Neutrophil (primary cell): Measurements from ENCODE around the gene THAP11.

ENCODE experiments used
- H3K27ac ChIP-seq: fragments of 200-600 bp; sonication (generic); 2 replicates; pipeline ENCODE4 v1.5.1; 2016; ENCODE audit warnings: mild to moderate bottlenecking, moderate library complexity
- H3K27me3 ChIP-seq: fragments of 200-600 bp; sonication (generic); 2 replicates; pipeline ENCODE4 v1.6.0; 2016; ENCODE audit warnings: mild to moderate bottlenecking
- H3K36me3 ChIP-seq: fragments of 200-600 bp; sonication (generic); 2 replicates; pipeline ENCODE4 v1.5.1; 2017
- H3K4me1 ChIP-seq, 2 experiments: fragments of 200-600 bp in 1 of 2; sonication (generic) in 1 of 2; 1 replicate in 1 of 2; 2 replicates in 1 of 2; pipeline versions ENCODE4 v1.5.1 to v1.6.1; 2013 to 2016; ENCODE audit warnings: low read depth in 1 of 2, low read length in 1 of 2, mild to moderate bottlenecking in 1 of 2, moderate library complexity in 1 of 2; ENCODE audit not compliant: control insufficient read depth in 1 of 2, insufficient read depth in 1 of 2
- H3K4me3 ChIP-seq, 2 experiments: fragments of 200-600 bp in 1 of 2; sonication (generic) in 1 of 2; 1 replicate in 1 of 2; 2 replicates in 1 of 2; pipeline ENCODE4 v1.5.1; 2013 to 2016; ENCODE audit warnings: low read depth in 1 of 2, low read length in 1 of 2, mild to moderate bottlenecking in 1 of 2, moderate library complexity in 1 of 2
- H3K9me3 ChIP-seq: fragments of 200-600 bp; sonication (generic); 2 replicates; pipeline ENCODE4 v1.5.1; 2016
- TF ChIP-seq, protein P1 (sequence below): fragments of 200-600 bp; sonication (generic); IDR thresholded peaks from 2 replicates; pipeline ENCODE4 v1.5.1; 2016; ENCODE audit warnings: antibody characterized with exemption

THAP11 gene

DNA sequence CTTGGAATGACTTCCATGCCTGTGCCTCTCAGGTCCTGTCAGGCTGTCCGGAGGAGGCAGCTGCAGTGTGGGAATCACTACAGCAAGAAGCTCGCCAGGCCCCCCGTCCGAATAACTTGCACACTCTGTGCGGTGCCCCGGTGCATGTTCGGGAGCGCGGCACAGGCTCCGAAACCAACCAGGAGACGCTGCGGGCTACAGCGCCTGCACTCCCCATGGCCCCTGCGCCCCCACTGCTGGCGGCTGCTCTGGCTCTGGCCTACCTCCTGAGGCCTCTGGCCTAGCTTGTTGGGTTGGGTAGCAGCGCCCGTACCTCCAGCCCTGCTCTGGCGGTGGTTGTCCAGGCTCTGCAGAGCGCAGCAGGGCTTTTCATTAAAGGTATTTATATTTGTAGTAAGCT, 43.9 kb downstream of the THAP11 start:
- H3K9me3 ChIP-seq, result no peaks in the 10 kb centered on the region

DNA sequence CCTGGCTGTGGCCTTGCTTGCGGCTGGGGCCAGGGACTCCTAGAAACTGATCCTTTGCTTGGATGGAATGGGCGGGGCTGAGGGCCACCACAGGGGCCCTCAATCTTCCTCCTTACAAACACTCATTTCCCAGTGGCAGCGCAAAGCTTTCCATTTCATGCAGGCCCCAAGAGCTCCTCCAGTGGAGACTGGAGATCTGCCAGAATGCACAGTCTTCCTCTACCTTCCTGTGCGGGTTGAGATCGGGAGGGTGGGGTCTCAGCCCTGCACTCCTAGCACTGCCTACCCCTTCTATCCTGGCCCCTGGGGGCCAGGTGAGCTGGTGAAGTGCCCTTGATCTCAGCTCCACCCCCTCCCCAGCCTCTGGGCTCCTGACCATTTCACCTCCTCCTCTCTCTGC, 44.3 kb downstream of the THAP11 start:
- H3K9me3 ChIP-seq, result no peaks in the 10 kb centered on the region
- no peak overlapping the region for H3K27ac ChIP-seq
- H3K27me3 ChIP-seq, result no peaks in the 10 kb centered on the region
- H3K4me1 ChIP-seq, result no peaks in the 10 kb centered on the region
- H3K36me3 ChIP-seq, result peaks cover 56% of the 10 kb centered on the region
- no peak overlapping the region for H3K4me3 ChIP-seq
- TF ChIP-seq, protein P1, sequence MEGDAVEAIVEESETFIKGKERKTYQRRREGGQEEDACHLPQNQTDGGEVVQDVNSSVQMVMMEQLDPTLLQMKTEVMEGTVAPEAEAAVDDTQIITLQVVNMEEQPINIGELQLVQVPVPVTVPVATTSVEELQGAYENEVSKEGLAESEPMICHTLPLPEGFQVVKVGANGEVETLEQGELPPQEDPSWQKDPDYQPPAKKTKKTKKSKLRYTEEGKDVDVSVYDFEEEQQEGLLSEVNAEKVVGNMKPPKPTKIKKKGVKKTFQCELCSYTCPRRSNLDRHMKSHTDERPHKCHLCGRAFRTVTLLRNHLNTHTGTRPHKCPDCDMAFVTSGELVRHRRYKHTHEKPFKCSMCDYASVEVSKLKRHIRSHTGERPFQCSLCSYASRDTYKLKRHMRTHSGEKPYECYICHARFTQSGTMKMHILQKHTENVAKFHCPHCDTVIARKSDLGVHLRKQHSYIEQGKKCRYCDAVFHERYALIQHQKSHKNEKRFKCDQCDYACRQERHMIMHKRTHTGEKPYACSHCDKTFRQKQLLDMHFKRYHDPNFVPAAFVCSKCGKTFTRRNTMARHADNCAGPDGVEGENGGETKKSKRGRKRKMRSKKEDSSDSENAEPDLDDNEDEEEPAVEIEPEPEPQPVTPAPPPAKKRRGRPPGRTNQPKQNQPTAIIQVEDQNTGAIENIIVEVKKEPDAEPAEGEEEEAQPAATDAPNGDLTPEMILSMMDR, result no peak

More for the DNA sequence above, 43.9 kb downstream of the THAP11 start:
- Histone ChIP-seq H3K4me3 (no peak overlapping the region), H3K4me1 (no peaks in the 10 kb centered on the region), H3K27ac (no peak overlapping the region), H3K27me3 (no peaks in the 10 kb centered on the region), H3K36me3 (peaks cover 60% of the 10 kb centered on the region)
- TF ChIP-seq, protein P1, result no peak

DNA sequence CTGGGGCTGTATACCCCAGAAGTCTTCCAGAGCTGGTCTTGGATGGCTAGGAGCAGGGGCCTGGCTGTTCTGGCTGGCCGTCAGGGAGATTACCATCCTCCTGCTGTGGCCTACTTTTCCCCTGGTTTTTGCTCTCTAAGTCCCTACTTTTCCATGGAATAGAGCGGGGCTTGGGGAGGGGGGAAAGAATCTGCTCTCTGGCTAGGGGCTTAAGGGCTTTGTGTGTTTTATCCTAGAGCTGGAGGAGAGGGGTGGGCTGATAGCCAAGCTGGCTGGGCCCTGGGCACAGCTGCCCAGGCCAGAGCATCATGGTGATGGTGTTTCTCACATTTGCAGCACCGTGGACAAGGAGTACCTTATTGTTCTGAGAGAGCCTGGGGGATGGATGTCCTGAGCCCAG, 46.2 kb downstream of the THAP11 start:
- peaks cover 7 to 9% of the 10 kb centered on the region in 2 experiments for H3K4me1 ChIP-seq
- TF ChIP-seq, protein P1, result no peak
- H3K36me3 ChIP-seq, result peaks cover 36% of the 10 kb centered on the region
- no peak overlapping the region for H3K27ac ChIP-seq
- H3K9me3 ChIP-seq, result no peaks in the 10 kb centered on the region
- H3K4me3 ChIP-seq, result no peak overlapping the region
- H3K27me3 ChIP-seq, result no peaks in the 10 kb centered on the region

DNA sequence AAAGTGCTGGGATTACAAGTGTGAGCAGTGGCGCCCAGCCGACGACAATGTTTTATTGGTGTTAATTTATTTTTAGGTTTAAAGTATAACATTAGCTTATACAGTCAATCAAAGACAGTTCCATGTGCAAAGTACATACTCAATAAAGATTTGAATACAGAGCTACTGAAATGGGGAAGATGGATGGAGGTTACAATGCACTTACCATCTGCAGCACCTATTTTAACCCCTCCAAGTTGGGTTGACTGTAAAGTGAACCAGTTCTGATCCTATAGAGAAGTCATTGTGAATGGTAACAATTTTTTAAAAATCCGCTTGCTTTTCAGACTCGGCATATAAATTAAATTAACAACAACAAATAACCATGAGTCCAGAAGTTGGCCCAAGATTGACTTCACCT, 50.3 kb downstream of the THAP11 start:
- Histone ChIP-seq H3K36me3 (no peaks in the 10 kb centered on the region), H3K4me1 (peaks cover 20 to 22% of the 10 kb centered on the region in 2 experiments), H3K27ac (peak overlapping the region; percentile 90), H3K9me3 (no peaks in the 10 kb centered on the region), H3K27me3 (no peaks in the 10 kb centered on the region), H3K4me3 (peak overlapping the region; percentile 85 to 89)
- TF ChIP-seq, protein P1, result no peak

DNA sequence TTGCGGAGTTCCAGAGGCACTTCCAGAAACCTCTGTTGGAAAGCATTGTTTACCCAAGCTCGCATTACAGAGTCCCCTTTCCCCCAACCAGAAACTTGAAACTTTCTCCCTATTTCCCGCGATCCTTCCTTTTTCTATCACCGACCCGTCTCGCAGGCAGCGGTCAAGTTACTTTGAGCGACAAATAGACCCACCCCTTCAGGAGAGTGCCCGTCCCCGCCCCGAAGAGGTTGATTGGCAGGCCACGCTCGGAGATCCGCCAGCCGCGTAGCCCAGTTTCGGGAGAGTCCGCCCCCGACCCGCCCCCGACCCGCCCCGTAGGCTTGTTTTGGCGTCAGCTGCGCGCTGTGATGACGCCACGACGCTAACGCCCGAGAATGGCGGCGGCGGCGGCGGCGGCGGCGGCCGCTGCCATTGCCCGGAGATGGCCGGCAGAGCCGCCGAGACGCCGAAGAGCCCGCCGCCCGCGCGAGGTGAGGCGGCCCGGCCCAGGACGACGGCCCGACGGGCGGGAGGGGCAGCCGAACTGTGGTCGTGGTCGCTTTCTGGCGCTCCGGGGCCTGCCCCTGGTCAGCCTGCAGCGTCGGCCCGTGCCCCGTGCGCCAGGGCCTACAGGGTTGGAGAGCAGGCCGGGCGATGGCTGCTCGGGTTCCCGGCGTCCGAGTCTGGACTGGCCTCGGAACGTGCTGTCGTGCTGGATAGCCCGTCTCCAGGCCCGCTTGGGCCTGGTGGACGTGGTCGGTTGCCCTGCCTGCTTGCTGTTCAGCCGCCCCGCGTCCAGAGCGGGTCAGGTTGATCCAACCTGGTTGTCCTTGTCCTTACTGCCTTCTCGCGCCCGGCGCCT, 51.0 kb downstream of the THAP11 start, which contains the start of gene PSKH1:
Gene PSKH1, plus strand, starts transcription at position 356 of the 844 bp plus-strand sequence. CDS start 15,496 bp downstream, outside the sequence.
- Histone ChIP-seq H3K27ac (peak within 1 kb of the TSS; percentile 90), H3K4me3 (peak within 1 kb of the TSS; percentile 85 to 89), H3K4me1 (peaks cover 20 to 22% of the 10 kb centered on the region in 2 experiments), H3K36me3 (no peaks in the 10 kb centered on the region), H3K9me3 (no peaks in the 10 kb centered on the region), H3K27me3 (no peaks in the 10 kb centered on the region)
- TF ChIP-seq, protein P1, result peak; percentile 60
